GM19455 (cell line): ENCODE measurements around the gene AUNIP.

Experiments used
- ATAC-seq: cut with Tn5 transposase; IDR thresholded peaks from one replicate; pipeline ENCODE4 v1.9.1; 2021; ENCODE audit not compliant: unreplicated experiment

AUNIP gene

GRCh38 chr1:25797939-25798338 lies 61.3 kb downstream of the AUNIP start:
- no peak for ATAC-seq

- ATAC-seq, result no peak
Observed at GRCh38 chr1:25796811-25797458, 62.3 kb downstream of the AUNIP start.

DNA sequence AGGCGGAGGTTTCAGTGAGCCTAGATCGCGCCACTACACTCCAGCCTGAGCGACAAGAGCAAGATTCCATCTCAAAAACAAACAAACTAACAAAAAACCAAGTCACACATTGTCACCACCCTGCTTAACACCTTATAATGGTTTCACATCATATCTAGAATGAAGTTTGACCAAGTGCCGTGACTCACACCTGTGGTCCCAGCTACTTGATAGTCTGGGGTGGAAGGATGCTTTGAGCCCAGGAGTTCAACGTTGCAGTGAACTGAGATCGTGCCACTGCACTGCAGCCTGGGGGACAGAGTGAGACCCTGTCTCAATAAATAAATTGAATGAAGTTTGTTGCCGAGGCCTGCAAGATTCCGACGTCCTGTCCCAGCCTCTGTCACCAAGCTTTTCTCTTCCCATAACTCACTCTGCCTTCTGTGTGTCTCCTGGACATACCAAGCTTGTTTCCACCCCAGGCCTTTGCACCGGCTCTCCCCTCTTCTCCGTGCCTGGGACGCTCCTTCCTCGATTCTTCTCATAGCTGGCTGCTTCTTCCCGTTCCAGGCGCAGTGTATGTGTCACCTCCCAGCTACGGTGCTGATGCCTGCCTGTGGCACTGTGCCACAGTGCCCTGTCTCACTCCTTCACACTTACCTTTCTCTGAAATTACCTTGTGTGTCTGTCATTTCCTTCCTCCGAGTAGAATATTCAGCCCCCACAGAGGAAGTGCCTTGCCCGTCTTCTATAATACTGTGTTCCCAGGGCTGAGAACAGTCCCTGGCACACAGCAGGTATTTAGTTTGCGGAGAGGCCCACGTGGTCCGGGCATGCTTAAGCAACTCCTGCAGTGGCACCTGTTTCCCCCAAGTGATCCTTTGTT lies 63.1 kb downstream of the AUNIP start:
- no peak for ATAC-seq

DNA sequence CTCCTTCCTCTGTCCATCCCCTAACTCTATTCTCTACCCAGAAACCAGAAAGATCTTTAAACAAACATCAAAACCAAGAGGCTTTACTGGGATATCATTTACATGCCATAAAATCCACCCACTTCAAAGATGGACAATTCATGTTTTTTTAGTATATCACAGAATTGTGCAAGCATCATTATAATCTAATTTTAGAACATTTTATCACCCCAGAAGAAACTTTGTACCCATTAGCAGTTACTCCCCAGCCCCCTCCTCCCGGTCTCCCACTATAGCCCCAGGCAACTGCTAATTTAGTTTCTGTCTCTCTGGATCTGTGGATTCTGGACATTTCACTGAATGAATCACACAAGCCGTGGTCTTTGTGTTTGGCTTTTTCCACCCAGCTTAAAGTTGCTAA lies 64.0 kb downstream of the AUNIP start:
- no peak for ATAC-seq

GRCh38 chr1:25794325-25794724 lies 64.9 kb downstream of the AUNIP start:
- ATAC-seq, result no peak

DNA sequence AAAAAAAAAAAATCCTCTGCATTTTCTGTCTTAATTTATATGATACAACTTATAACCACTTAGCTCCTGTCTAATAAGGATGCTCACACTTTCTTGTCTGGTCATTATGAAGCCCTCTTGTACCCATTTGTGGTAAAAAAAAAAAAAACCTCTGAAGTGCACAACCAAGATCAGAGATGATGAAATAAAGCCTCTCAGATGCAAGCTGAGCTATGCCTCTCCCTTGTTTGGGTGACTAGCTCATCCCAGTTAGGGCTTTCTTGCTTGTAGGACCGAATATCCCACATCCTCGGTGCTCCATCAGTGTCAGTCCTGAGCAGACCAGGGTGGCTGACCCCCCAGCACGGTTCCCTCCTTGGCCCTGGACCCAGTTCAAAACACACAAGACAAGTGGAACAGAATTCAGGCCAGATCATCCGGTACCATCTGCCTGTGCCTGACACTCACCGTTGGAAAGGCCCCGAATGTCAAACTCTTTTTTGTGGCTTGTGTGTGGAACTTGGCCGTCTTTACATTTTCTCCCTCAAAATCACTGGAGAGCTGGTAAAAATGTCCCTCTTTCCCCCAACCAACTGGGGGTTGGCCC lies 65.6 kb downstream of the AUNIP start:
- ATAC-seq, result no peak

- ATAC-seq, result no peak
Observed at GRCh38 chr1:25792115-25792514, 67.1 kb downstream of the AUNIP start.

GRCh38 chr1:25790472-25790871 lies 68.8 kb downstream of the AUNIP start:
- ATAC-seq, result no peak

- ATAC-seq, result no peak
Observed at GRCh38 chr1:25787760-25788166, 71.5 kb downstream of the AUNIP start.

GRCh38 chr1:25786887-25787759 lies 72.1 kb downstream of the AUNIP start:
- no peak for ATAC-seq

GRCh38 chr1:25785333-25786067 lies 73.8 kb downstream of the AUNIP start:
- ATAC-seq, result no peak

- ATAC-seq, result no peak
Observed at GRCh38 chr1:25784575-25785051, 74.6 kb downstream of the AUNIP start.
